HG02763 (cell line): ENCODE measurements around the gene GOLPH3.
"Not testable (repeated sequence)": the region's sequence is repeated elsewhere in the genome, so short reads cannot be mapped to it uniquely, and the experiment has no call there.

Experiments
- ATAC-seq: cut with Tn5 transposase; IDR thresholded peaks from one replicate; pipeline ENCODE4 v1.9.1; 2021; ENCODE audit warnings: mild to moderate bottlenecking, moderate library complexity; ENCODE audit not compliant: unreplicated experiment

The GOLPH3 gene

DNA sequence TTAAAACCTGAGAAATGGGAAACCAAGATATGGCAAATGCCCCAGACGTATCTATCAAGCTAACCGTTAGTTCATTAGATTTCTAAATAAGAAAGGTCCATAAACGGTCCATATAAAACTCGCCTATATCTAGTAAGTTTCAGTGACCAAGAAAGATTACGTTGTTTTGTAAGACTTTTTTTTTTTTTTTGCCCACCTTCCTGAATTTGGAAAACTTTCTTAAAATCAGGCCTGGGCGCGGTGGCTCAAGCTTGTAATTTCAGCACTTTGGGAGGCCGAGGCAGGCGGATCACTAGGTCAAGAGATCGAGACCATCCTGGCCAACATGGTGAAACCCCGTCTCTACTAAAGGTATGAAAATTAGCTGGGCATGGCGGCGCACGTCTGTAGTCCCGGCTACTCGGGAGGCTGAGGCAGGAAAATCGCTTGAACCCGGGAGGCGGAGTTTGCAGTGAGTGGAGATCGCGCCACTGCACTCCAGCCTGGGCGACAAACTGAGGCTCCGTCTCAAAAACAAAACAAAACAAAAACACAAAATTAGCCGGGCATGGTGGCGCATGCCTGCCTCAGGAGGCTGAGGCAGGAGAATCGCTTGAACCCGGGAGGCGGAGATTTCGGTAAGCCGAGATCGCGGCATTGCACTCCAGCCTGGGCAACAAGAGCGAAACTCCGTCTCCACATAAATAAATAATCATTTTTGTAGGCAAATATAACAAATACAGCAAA, 1.8 kb downstream of the GOLPH3 start:
- not testable (repeated sequence) for ATAC-seq

DNA sequence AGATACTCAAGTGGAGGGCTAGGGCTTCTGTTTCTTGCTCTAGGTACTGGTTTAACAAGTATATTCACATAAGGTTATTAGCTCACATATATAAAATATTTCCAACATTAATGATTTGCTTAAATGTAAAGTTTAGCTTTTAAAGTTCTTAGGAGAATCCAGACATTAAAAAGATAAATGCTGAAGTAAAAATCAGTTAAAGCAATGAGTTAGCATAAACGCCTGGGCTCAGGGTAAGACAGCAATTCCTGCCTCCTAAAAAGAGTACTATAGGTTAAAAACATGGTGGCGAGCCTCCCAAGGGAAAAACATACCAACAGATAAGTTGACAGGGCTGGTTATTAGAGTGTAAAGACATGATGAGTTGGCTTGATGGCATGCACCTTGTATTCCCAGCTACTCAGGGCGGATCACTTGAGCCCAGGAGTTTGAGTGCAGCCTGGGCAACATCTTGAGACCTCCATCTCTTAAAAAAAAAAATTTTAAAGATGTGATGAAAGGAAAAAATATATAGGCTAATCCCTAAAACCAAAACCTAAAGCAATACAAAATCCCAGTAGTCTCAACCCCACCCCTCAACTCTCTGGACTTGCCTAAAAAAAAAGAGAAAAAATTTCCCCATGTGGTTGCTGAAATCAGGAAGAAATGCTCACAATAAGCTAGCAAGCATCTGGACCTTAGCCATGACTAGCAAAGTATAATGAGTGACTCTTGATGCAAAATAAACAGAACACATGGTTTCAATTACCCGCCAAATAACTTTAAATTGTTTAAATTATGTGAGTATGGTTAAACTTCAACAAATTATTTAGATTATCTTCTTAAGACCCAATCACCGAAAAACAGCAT, 3.6 kb downstream of the GOLPH3 start:
- ATAC-seq = no peak

DNA sequence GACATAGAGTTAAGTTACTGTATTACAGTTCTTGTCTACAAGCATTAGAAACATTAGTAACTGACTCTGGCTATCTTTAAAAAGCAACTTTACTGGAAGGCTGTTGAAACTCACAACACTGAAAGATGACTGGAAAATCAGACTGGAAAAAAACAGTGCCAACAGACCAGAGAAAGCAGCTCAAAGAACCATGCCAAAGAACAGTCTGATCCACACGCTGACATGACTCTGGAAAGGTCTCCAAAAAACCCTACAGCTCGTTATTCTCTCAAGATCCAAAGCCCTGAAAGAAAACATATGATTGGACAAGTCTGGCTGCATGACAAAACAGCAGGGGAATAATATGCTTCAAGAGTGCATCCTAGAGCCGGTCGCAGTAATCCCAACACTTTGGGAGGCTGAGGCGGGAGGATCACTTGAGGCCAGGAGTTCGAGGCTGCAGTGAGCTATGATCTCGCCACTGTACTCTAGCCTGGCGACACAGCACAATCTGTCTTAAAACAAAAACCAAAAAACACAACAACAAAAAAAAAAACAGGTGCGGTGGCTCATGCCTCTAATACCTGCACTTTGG, 5.6 kb downstream of the GOLPH3 start:
- ATAC-seq = no peak

DNA sequence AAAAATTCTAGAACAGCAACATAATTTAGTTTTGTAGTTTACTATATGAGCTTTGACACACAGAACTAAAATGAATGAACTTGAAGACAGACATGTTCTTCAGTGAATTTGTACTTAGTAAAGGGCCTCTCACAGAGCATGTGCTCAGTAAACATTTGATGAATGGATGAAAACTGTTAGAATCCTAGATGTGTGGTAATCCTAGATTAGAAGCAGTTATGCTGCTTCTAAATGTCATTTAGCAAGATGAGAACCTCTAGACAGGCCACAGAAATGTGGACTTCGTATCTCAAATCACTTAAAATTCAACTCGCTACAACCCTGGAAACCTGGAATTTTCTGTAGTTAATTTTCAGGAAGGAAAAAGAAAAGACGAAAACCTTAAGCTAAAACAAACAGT, 8.5 kb downstream of the GOLPH3 start:
- no peak for ATAC-seq

- ATAC-seq = no peak
Measured at GRCh38 chr5:32163785-32164184, 10.3 kb downstream of the GOLPH3 start.

DNA sequence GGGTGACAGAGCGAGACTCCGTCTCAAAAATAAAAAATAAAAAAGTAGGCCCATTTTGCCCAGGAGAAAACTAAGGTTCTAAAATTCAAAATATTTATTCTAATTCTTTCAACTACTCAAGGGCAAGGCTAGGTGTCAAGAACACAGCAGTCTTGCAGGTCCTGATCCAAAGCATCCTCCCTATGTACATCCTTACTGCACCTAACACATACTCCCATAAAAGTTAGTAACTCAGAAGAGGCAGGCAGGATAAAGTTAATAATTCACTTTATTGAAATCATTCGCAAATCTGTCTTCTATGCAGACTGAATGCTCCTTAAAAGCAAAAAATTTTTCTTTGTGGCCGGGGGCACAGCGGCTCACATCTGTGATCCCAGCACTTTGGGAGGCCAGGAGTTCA, 11.1 kb downstream of the GOLPH3 start:
- ATAC-seq = no peak

GRCh38 chr5:32160228-32160627, 13.9 kb downstream of the GOLPH3 start:
- ATAC-seq = no peak

DNA sequence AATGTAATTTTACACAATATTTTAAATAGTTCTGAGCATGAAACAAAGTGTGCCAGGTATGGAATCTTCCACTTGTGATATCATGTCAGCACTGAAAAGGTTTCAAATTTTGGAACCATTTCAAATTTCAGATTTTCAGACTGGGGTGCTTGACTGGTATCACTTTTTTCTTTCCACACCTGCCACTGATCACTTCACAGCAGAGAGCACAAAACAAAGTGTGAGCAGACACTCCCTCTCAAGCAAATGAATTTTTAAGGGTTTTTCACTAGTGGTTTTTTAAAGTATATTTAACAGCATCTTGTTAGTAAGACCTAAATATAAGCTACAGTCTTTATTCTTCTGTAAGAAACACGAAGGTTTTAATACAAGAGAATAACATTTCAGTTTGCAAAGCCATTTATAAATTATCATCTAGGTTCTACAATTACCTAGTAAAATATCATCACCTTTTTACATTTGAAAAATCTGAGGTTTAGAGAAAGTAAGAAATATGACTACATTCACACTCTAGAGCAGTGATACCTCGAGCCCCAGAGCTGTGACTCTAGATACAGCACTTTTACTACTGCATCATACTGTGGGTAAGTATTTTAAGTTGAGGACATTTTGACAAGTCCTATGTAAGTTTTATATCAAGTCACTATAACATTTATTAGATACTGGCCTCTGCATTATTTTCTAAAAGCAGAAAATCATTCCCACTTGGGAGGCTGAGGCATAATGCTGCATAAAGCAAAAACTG, 14.6 kb downstream of the GOLPH3 start:
- ATAC-seq = no peak

GRCh38 chr5:32158679-32158975, 15.5 kb downstream of the GOLPH3 start:
- ATAC-seq = no peak

- no peak for ATAC-seq
Measured at GRCh38 chr5:32157078-32157477, 17.0 kb downstream of the GOLPH3 start.

DNA sequence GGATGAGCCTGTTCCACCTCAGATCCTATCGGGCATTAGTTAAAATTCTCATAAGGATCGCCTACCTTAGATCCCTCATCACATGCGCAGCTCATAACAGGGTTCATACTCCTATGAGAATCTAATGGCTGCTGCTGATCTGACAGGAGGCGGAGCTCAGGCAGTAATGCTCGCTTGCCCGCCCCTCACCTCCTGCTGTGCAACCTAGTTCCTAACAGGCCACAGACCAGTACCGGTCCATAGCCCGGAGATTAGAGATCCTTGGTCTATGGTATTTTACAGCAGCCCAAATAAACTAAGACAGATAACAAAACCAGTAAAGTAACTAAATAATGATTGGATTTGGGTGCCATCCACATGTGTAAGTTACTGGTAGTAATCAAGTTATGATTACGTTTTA, 17.5 kb downstream of the GOLPH3 start:
- ATAC-seq = no peak

DNA sequence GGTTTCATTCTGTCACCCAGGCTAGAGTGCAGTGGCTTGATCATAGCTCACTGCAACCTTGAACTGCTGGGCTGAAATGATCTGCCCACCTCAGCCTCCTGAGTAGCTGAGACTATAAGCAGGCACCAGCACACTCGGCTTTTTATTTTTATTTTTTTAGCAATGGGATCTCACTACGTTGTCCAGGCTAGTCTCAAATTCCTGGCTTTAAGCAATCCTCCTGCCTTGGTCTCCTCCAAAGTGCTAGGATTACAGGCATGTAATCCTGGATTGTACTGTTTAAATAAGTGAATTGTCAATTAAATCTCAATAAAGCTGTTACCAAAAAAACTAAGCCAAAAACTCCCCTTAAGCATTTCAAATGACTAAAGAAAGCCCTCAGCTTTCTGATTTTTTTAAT, 18.9 kb downstream of the GOLPH3 start:
- ATAC-seq = no peak

DNA sequence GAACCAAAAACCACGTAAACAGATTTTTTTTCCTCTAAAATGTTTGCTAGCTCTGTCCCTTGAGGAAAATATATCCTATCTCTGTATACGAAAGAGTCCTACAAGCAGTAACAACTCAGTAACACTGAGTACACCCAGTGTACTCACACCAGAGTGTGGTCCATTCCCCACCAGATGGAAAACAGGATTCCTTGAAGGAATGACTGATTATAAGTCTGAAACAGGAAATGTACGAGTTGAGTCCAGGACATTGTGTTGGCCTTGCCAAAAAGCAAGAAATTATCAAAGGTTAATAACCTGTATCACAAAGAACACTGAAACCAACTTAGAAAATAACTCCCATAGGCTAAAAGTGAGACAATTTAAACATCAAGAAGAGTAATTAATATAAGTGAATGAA, 20.4 kb downstream of the GOLPH3 start:
- no peak for ATAC-seq

DNA sequence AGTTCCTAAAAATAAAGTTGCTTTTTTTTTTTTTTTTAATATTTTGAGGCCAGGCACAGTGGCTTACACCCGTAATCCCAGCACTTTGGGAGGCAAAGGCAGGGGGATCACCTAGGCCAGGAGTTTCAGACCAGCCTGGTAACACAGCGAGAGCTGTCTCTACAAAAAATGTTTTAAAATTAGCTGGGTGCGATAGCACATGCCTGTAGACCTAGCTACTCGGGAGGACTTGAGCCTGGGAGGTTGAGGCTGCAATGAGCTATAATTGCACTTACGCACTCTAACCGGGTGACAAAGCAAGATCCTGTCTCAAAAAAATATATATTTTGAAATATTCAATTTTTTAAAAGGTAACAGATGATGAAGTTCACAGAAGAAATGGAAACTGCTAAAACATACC, 22.9 kb downstream of the GOLPH3 start:
- ATAC-seq = no peak

- ATAC-seq = no peak
Measured at GRCh38 chr5:32150366-32150765, 23.8 kb downstream of the GOLPH3 start.

- no peak for ATAC-seq
Measured at GRCh38 chr5:32147959-32148358, 26.2 kb downstream of the GOLPH3 start.

DNA sequence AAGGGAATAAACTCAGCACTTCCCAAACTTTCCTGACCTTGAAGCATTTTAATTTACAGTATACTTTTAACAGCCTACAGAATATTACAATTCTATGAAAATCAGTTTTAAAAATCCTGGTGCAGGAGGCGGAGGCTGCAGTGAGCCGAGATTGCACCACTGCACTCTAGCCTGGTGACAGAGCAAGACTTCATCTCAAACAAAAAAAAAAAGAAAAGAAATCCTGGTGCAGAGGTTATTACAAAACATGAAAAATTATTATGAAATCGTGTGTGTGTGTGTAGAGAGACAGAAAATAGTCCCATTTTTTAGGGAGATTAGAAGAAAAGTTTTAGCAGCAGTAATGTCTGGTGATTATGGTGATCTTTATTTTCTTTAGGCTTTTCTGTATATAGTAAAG, 26.9 kb downstream of the GOLPH3 start:
- no peak for ATAC-seq

DNA sequence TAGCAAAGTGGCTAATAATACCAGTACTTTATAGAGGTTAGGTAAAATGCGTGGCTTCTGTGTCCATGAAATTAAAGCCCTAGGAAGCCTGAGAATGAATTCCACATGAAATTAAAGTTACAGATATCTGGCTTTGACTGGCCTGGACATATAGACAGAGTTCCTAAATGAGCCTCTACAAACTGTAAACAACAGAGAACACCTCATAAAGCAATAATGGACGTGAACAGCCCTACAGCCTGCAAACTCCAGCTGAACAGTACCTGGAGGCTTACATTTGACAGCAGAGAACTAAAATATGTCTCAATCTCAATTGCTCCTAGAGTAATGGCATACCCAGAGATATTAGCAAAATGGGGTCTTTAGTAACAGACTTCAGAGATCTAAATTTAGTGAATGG, 28.7 kb downstream of the GOLPH3 start:
- ATAC-seq = no peak

DNA sequence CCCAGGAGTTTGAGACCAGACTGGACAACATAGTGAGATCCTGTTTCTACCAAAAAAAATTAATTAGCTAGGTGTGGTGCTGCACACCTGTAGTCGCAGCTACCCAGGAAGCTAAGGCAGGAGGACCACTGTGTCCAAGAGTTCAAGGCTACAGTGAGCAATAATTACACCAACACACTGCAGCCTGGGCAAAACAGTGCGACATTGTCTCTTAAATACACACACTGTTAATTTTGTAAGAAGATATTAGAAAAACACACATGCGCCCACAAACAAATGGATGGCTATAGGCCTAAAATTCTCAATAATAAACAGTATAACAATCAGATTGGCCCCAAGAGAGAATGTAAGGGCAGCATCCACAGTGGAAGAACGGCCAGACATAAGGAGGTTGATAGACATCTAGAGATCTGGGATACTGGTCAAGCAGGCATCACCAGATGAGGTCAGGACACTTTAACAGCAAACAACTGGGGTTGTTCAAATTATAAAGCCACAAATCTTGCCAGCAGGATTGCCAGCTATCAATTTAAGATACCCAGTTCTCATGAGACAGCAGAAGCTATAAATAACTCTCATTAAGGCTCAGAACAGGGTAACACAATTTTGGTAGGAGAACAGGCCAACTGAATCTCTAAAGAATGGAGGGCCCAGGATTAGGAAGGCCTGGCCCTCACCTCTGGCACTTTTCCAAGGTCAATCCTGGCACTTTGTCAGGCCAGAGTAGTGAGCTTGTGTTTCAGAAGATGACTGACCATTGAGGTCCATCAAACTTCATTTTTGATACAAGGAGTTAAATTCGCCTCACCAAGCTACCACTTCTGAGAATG, 29.5 kb downstream of the GOLPH3 start:
- ATAC-seq = no peak

- ATAC-seq = no peak
Measured at GRCh38 chr5:32143617-32144377, 30.3 kb downstream of the GOLPH3 start.
